NCI-H82 treated with DMSO at 0.1 percent for 48 hours (cell line): ENCODE results near the gene NPM3.

Source experiments
- DNase-seq: peaks from one replicate; lab custom pipeline; 2025; ENCODE audit not compliant: unreplicated experiment; lab: John Stamatoyannopoulos, UW

The NPM3 gene, protein sequence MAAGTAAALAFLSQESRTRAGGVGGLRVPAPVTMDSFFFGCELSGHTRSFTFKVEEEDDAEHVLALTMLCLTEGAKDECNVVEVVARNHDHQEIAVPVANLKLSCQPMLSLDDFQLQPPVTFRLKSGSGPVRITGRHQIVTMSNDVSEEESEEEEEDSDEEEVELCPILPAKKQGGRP

DNA sequence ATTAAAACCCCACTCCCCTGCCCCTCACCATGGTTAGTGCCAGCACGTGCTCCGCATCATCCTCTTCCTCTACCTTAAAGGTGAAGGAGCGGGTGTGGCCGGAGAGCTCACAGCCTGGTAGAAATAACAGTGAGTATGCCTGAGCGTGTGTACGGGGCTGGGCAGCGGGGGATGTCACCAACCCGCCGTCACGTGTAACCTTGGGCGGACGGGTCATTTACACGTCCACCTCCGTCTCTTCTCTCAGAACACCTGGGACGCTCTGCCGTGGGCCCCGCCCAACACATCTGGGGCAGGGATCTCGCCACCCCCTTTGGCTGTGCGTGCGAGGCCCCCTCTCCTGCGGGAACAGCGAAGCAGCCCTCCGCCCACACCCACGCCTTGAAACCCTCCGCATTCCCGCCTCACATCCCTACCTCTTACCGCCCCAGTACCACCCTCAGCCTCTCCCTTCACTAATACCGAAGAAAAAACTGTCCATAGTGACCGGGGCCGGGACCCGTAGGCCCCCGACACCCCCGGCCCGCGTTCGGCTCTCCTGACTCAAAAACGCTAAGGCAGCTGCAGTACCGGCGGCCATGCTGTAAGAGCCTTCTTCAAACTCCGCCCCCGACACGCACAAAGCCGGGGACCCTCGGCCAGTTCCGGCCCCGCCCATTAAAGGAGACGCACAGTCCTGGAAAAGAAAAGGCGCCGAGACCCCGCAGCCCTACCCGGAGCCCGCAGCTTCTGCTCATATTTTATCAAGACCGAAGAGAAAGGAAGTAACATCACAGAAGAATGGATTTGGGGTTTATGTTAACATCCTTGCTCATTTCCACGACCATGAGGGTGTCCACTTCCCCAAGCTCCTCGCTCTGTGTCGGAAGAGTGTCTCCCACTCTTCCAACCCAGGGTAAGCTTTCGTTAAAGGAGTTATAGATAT lies at the start of gene NPM3:
Gene NPM3 (minus strand): TSS at position 636 of the 925 bp plus-strand sequence. CDS start 56 bp downstream, at position 580.
- DNase-seq: peak; percentile 70

DNA sequence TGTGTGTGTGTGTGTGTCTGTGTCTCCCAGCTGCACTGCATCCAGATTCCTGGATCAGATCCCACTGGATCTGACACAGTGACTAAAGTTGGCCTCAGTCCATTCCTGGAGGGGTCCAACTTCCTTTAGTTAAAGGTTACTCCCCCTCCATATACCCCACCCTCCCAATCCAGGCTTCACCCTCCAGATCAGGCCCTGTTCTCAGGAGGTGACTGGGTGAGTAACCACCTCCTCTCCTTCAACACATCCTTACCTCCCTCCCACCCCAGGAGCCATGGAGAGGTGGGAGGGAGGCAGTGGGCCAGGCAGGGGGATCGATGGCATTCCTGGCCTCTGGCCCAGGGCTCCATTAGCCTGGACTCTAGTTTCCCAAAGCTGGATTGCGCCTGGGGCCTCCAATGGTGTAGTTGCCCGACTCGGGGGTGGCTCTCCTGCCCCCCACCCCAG lies 49.1 kb upstream of the NPM3 start:
- no peak for DNase-seq

DNA sequence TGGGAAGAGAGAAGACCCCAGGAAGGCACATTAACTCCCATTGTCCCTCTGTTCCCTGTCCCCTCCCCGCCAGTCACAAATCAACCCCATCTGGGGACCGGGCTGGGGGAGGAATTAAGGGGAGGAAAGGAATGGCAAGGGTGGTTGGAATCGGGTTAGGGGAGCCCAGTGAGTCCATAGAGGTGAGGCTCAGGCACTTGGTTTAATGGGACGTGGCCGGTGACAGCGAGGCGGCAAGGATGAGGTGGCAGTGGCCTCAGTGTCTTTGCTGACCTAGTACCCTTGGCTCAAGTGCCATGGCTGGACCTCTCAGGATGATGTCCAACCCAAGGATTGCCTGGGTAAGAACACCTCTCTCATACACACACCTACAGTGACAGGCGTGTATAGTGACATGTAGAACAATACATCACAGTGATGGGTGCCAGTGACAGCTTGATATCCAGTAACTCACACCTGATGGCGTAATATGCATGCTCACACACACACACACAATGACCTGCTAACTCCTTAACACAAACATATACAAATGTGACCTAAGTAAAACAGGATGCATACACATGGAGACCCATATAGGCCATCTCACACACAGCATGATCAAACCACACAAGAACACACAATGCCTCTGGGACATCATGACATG lies 48.0 kb upstream of the NPM3 start:
- DNase-seq: no peak

DNA sequence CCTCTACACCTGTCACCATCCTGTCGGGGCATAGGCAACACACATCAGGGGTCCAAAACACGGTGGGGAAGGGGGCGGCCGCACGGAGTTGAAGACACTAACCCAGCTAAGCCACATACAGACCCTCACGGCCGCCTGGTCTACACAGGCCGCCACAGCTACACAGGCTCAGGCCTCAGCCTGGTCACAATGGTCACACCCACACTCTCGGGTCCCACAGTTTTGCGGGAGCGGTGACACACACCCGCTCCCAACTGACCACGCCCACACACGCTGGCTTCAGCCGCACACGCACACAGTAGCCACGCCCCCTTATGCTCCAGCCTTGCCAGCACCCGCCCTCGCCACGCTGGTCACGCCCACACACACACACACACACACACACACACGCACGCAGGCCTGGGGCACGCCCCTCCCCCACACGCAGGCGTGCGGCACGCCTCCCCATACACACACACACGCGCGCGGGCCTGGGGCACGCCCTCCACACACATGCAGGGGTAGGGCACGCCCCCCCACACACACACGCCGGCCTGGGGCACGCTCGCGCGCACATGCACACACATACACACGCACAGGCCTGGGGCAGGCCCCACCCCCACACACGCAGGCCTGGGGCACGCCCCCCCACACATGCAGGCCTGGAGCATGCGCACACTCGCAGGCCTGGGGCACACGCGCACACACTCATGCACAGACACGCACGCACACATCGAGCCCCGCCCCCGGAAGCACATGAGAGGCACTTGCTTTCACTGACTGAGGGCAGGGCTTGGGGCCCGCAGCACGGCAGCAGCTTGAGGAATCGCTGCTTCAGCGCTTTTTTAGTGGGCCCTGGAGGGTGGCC lies 47.3 kb upstream of the NPM3 start:
- DNase-seq: peak; percentile 80

DNA sequence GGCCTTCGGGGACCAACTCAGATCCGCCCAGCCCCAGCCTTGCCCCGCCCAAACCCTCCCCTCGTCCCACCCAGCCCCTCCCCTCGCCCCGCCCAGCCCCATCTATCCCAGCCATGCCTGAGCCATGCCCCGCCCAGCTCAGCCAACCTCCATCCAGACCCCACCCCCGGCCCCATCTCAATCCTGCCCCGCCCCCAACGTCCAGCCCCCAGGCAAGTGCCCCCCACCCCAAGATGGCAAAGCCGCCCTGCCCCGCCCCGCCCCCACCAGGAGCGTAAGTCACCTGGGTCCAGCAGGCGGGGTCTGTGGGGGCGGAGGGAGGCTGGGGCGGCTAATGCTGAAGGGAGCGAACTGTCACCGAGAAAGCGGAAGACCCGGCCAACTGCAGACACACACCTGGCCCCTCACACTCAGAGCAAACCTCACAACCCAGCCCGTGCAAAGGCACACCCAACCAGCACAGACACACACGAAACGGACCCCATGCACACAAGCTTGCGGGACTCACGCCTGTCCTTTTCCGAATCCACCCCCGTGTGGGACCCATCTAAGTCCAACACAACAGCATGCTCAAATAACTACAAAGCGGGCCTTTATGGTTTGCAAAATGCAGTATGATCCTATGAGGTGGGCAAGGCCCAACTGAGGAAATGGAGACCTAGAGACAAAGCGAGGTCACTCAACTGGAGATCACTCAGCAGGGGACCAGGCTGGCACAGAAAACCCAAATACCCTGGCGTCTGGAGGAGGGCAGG lies 46.5 kb upstream of the NPM3 start:
- DNase-seq: no peak

DNA sequence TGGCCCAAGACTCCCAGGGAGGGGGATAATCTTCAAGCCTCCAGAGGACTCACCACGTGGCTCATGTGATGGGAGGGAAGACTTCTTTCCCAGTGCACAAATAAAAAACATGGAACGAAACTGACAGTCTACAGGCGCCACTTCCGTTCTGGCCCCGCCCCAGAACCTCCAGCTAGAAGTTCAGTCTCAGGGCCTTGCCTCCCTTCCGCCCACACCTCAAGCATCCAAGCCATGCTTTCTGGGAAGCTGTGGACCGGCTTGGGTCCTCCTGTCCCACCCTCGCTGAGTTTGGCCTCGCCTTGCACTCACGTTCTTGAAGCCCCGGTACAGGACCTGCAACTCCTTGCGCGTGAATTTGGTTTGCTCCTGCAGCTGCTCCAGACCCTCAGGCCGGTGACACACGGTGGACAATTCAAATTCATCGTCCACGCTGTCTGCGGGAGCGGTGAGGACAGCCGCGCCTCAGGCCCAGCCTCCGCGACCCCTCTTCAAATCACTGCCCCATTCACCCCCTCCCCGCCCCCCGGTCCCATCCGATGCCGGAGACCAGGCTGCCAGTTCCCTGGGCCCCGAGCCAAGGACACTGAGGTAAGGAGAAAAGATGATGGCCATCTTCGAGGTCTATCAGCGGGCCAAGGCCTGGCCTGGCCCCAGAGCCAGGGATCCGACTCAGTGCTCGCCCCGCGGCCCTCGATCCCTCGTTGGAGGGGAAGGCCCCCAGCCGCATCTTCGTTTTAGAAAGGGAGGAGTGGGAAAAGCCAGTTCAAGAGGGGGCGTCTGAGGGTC lies 45.7 kb upstream of the NPM3 start:
- no peak for DNase-seq

DNA sequence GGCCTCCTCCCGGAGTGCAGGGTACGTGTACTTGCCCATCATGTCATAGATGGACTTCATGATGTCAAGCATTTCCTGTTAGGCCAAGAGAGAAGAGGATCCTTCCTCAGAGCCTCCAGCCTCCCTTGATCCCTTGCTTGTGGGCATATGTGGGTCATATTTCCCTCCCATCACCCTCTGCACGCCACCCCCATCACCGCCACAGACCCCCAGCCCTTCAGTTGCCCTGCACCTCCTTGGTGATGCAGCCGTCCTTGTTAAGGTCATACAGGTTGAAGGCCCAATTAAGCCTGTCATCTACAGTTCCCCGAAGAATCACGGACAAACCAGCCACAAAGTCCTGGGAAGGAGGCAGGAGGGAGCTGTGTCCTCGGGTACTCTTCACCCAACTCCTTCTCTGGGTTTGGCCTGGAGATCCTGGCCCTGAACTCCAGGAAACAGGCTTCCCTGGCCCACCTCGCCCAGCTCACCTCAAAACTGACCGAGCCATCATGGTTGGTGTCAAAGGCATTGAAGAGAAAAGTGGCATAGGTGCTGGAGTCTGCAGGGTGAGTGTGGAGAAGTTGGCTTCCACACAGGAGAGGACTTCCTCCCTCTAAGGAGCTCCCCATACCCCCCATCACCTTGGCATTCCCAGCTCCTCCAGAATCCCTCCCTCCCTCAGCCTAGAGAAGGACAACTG lies 44.8 kb upstream of the NPM3 start:
- no peak for DNase-seq

DNA sequence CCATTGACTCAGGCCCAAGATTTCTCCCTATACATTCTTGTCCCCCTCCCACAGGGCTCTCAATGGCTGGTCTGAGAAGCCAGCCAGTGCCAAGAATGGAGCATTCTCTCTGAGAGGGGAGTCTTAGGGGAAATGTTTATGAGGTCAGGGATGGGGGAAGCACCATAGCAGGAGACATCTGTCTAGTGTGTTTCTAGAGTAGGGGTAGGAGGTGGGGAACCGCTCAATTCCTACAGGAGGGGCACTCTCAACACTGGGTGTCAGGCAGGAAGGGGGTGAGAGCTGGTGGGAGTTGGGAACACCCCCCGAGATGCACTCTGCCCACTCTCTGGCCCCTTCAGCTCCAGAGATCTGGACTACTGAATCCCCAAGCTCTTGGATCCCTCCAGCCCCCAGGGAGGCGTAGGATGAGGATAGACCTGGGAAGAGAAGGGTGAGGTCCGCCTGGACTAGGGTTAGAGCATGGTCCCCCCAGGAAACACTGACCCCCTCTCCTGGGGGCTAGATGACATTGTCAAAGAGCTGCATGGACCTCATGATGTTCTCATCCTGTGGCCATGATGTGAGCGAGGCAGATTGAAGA lies 43.7 kb upstream of the NPM3 start:
- no peak for DNase-seq

DNA sequence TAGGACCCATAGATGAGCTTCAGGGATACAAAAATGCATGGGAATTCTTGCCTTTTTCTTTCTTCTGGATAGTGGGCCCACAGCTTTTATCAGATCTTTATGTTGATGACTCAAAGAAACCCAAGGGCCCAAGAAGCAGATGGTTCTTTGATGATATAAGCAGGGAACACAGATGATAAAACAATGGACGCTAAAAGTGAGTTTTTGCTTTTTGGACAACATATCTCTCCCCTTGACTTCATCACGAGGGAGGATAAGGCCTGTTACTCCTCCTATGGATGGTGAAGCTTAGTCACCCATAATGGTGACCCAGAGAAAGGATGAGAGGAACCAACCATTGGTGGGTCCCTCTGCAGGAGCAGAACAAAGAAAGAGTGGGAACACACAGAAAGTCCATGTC lies 41.5 kb upstream of the NPM3 start:
- DNase-seq: no peak

DNA sequence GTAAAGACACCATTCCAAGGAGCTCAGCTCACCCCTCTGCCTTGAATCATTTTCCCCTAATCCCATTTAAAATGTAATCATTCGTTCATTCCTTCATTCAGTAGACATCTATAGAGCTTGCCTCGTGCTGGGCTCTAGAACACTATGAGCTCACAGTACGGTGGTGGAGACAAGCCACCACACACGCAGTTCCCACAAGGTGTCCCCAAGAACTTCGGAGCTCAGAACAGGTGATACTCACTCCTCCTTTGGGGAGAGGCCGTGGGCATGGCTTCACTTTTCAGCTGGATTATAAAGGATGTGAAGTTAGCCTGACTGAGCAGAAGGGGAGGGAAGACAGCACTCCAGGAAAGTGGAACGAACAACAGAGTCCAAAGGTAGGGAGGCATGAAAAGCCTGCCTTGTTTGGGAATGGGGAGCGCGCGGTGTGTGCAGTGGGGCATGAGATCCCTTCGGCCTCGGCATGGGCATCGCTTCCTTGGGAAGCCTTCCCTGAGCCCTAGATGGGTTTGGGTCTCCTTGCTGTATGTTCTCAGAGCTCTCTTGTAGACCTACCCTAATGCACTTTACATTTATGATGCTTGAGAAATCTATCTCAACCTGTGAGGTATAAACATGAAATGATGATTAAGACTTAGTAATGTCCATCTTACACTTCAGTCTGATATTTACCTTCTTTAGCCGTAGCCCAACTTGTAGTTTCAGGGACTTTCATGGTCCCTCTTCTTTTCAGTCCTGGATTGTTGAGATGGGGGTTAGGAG lies 35.8 kb upstream of the NPM3 start:
- DNase-seq: no peak

DNA sequence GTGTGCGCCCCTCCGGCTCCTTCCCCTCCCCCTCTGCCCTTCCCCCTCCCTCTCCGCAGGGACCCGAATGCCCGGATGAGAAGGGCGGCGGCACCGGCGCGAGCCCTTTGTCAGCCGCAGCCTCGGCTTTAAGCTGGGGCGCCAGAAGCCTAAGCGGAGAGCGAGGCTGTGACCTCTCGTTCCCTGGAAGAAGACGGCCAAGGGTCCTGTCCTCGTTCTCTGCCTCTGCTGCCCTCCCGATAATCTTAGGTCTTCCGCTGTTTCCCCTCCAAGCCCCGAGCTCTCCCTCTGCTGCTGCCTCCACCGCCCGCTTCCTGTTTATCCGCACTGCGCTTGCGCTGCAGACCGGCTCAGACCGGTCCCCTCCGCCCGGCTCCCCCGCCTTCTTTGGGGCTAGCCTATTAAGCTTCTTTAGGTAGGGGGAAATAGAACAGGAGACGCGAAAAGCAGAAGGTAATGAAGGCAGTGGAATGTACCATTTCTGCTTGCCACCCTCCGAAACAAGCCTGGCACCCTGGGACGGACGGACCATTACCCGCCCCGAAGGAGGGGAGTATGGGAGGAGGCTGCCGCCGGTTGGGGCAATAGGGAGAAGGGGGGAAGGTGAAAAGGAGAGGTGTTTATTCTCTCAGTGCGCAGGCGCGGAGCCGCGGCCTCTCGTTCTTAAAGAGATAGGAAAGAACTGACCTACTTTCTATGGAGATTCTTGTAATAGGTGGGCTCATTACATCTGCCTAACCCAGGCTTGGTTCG lies 35.0 kb upstream of the NPM3 start, which contains the start of gene OGA:
Gene OGA (minus strand): TSS at position 326 of the 753 bp plus-strand sequence. CDS start 422 bp downstream, outside the sequence.
- DNase-seq: peak; percentile 99

DNA sequence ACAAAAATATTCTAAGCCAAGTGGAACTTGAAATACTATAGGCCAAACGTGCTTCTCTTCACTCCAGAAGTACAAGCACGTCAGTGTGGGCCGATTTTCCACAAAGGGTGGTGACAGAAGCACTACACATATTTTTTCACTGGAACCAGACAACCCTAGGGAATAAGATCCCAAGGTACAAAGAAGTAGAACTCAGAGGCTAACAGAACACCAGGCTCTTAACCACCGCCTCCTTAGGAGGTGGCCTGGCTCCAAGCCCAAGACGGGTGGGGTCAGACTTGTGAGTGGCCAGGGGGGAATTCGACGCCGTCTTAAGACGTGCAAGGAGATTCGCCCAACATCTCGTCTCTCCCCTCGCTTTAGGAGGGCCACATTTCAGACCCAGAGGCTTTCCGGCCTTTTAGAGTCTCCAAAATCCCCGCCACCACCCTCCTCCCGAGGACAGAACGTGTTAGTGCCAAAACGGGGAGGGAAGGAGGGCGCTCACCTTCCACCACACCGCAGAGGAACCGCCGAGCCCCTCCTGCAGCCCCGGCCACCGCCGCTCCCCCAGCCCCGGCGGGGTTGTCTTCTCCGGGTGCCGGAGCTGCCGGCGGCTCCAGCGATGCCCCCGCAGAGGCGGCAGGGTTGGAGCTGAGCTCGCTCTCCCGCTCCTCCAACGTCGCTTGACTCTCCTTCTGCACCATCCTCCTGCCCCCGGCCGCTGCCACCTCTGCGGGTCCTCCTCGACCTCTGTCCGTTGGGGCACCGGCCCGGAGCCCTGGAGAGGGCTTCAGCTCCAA lies 34.3 kb upstream of the NPM3 start:
- peak; percentile 26 for DNase-seq

DNA sequence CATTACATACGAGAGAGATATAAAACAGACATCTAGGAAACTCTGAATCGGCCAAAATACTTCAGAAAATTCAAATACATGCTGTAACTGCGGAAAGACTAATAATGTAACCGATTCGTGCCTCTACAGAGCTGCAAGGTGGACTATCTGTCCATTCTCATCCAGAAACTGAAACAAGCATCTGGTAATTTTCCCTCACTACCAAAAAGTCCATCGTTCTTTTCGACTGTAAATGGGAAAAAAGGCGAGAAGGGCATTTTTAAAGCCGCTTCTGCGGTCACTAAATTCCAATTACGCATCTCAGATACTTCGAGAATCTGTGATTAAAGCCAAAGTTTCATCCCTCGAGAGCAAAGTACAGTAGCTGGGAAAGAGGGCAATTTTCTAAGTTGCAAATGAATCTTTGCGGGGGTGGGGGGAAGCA lies 33.7 kb upstream of the NPM3 start:
- DNase-seq: no peak

DNA sequence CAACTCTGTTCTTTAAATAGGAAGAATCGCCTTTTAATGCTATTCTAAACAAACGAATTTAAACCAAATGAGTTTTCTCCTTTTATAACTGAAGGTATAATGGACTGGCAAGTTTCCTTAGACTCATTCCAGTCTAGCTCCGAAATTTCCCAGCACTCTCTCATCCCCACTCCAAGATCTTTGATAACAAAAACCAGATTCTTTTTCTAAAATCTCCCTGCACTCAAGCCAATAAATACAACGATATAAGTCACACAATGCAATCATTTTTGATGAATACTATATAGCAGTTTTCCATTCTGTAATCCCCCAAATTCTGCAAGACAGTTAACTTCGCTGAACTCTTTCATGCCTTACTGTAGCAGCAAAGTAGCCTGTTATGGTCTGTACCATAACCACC lies 33.1 kb upstream of the NPM3 start:
- DNase-seq: no peak

DNA sequence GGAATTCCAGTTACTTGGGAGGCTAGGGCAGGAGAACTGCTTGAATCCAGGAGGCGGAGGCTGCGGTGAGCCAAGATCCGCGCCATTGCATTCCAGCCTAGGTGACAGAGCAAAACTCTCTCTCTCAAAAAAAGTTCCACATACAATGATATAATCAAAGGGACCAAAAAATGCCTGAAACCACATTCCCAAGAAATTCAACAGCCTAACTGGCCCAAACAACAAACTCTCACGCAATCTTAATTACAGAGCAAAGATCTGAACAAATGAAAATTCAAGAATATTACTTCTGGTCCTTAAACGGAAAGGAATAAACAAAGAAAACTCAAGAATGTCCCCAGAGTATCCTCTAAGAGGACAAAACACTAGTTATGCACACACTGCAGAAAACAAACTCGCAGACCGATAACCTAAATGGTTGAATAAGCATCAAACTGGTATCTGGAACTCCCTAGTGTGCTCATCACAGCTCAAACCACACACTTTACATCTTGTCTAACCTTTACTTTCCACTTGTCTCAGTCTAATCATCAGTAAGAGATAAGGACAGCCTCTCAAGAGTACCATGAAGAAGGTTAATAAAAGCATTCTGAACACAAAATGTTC lies 31.3 kb upstream of the NPM3 start:
- no peak for DNase-seq

DNA sequence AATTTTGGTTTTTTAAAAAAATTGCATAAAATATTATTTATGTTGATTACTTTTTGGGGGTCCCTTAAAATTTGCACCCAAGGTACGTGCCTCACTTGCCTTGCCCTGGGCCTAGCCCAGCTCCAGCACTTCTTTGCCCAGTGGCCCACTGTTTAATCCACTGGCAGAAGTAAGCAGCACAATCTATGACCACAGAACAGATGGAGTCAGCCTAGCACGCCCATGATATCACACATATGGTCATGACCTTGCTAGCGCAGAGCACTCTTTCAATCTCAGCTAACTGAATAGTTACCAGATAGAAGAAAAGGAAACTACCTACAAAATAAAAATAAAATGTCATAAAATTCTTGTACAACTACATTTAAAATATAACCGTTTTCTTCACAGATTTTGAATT lies 29.4 kb upstream of the NPM3 start:
- DNase-seq: peak; percentile 36
